Measurements from ENCODE around the gene DAPK1.

The DAPK1 gene

DNA sequence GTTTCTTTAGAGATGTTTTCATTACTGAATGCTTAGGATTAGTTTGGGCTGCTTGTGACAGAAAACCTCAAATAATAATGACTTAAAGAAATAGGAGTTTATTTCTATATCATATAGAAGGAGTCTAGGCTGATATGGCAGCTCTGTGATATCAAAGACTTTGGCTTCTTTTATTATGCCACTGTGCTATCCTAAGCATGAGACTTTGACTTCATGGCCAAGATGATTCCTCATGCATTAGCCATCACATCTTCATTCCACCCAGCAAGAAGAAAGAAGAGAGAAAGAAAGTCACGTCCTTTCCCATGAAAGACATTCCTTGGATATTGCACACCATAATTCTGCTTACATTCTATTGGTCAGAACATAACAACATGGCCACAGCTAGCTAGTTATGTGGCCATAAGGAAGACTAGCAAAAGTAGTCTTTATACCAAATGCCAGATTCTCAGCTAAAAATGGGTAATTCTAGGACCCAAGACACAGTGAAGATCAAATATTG lies 76.2 kb downstream of the DAPK1 start:
- no peak for DNase-seq

DNA sequence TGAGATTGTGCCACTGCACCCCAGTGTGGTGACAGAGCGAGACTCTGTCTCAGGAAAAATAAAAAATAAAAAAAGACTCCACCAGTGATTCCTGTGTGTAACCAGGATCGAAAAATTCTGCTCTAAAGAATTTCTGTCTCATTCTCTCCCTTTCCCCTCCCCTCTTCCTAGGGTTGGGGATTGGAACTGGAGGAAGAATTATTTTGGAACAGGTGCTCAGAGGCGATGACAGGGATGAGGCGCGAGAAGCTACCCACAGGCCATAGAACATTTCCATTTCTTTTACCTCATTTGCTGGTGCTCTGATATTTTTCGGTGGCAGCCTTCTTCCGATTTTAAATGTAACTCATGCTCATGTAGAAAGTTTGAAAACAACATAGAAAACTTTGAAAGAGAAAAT lies 80.1 kb downstream of the DAPK1 start:
- no peak for DNase-seq

DNA sequence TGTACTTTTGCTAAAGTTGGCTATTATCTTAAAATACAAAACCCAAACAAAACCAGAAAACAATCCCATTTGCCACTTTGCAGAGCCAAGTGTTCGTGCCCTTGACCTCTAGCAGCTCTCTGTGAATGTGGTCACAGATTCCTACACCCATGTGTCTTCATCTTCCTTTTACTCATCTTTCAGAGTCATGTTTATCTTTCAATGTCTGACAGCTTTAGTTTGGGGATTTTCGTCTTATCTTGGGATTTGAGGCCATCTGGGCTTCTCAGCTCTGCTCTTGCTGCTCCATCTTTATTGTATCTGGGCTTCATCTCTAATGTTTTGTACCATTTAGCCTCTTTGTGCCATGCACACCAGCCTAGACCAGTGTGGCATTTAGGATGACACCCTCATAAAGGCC lies 81.0 kb downstream of the DAPK1 start:
- DNase-seq = no peak

DNA sequence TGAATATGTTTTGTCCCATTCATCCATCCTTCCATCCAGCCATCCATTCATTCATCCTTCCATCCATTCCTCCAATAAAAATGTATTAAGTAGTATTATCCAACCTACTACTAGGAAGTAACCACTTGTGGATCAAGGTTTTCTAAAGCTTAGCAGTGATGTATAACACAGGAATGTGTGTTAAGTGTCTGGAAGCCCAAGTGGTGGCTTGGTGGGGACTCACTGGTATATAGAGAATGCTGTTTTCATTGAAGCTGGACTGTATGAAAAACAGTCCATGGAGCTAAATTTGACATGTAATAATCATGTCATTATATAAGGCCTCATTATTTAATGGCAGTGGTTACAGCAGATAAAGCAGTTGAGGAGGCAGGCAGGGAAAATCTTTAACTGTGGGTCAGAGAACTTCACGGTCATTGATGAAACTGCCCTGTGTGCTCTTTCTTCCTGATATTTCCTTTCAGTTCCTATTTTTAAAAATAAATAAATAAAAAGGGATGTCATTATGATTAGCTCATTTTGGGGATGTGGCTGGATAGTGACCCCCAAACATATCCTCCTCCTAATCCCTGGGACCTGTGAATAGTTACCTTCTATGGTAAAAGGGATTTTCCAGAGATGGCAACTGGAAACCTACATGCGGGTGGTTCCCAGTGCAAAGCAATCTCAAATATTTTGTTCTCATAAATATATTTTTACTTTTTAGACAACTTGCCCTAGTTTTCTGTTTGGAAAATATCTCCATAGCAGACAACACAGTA lies 82.3 kb downstream of the DAPK1 start:
- DNase-seq = no peak

DNA sequence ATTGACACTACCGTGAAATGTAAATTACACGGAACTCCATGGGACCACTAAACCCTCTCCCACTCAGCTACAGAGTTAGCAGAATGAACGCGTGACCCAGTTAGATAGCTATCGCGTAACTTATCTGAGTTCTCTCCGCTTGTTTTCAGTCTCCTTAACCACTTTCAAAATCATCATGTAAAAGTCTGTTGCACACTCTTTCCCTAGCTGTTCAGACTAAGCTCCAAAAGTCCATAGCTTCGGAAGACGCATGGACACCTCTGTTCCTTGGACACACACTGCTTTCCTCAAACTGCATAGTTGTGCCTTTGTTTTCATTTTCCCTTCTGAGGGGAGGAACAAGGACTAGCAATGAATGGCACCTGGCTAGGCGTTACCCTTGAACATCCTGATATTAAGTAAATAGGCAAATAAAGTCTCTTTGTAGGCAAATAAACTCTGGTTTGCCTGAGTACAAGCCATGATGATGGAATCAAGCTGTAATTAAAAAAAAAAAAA lies 83.3 kb downstream of the DAPK1 start:
- DNase-seq = no peak

DNA sequence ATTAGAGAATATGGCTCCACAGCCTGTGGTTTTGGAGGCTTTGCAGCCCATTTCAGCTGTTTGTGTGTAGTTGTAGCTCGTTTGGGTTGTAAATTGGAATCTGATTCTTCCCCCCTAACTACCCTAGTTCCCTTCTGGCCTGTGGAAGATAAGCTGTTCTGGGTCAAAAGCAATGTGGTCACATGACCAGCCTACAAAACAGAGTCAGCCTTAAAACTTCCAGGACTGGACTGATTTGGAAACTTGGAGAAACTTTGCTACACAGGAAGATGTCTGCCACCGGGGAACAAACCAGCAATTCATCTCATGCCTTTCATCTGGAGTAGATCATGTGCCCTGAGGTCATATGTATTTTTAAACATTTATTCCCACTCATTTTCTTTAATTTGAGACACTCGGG lies 83.8 kb downstream of the DAPK1 start:
- no peak for DNase-seq

DNA sequence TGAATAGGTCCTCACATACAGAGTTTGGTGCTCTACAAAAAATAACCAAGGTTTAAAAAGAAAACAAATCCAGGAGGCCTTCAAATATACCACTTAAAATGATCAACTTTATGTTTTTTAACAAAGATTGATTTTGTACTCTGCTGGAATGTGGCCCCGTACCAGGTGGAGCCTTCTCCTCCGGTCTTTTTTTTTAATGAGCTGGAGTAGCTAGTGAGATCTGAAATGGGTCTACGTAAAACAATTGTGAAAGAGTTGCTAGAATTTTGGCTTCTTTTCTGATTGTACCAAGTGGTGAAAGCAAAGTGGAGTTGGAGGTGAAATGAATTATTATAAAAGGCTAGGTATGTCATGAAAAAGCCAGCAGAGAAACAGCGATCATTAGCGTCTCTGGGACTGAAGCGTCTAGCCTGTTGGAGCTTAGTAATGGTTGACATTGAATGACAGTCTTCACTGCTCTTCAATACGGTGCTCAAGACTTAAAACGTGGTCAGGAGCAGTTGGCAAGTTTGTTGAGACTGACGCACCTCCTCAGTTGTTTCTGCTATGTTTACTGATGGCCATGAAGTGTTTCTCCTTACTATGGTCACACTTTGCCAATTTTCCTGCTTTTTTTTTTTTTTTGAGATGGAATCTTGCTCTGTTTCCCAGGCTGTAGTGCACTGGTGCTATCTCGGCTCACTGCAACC lies 84.4 kb downstream of the DAPK1 start:
- no peak for DNase-seq

DNA sequence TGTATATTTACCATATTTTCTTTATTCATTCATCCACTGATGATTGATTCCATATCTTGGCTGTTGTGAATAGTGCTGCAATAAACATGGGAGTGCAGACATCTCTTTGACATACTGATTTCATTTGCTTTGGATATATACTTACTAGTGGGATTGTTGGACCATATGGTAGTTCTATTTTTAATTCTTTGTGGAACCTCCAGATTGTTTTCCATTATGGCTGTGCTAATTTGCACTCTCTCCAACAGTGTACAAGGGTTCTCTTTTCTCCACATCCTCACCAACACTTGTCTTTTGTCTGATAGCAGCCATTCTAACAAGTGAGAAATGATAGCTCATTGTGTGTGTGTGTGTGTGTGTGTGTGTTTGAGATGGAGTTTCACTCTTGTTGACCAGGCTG lies 86.7 kb downstream of the DAPK1 start:
- DNase-seq = no peak

DNA sequence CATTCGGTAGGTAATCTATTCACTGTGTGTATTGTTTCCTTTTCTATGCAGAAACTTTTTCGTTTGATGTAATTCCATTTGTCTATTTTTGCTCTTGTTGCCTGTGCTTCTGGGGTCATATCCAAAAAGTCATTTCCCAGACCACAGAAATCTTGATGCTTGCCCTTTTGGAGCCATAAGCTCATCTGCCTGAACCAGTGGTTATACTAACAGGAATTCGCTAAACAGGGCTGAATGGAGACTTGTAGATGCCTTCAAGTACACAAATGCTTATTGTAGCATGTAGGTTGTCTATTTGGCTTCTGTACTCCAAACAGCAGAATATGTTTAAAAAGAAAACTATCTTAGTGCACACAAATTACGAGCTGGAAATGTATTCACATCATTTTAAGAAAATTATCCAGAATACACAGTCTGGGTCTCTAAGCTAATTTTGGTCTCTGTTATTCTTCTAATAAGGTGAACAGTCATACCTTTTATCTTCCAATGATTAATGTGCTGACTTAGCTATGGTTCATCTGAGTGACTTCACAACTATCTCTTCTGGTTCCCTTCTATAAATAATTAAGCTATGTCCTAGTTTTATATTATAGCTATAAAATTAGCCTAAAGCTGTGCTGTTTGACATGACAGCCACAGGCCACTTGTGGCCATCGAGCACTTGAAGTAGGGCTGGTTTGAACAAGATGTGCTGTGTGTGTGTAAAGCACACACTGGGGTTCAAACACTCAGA lies 87.6 kb downstream of the DAPK1 start:
- DNase-seq = no peak

DNA sequence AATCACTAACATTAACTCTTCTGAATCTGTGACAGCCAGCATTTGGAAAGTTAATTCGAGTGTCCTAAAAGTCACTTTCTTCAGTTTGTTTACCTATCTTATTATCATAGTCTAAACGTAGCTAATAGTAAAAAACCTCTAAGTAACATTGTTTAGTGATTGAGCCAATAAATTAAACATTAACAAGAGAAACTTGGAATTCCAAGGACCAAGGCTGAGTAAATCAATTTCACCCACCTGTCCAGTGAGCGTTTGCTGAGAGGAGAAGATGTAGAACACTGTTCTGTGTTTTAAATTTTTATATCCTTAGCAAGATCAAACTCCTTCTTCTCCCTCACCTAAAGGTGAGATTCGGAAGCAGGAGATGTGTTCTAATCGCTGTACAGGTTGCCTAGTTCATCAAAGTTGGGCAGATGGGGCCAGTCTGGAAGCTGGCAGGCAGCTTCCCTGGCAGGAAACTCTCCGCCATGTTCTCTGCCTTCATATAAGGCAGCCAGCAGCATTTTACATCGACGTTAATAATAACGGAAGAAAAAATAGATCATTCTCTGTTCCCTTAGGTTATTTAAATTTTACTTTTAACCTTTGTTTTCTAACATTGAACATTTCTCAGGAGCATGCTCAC lies 89.2 kb downstream of the DAPK1 start:
- DNase-seq = no peak

DNA sequence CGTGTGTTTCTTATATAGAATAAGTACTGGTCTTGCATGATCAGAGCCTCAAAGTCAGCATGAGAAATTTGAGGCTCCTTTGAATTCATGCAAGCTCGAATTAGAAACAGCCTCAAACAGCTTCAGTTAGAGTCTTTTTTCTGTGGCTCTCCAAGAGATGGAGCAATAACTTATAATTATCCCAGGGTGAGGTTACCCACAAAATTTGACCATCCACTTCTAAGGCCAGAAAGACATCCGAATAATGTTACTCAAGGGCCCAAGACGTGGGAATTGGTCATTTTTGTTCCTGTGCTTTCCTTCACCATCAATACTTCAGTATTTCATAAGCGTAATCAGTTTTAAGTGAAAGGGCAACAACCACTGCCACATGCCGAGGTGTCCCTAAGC lies 89.7 kb downstream of the DAPK1 start:
- DNase-seq = no peak

DNA sequence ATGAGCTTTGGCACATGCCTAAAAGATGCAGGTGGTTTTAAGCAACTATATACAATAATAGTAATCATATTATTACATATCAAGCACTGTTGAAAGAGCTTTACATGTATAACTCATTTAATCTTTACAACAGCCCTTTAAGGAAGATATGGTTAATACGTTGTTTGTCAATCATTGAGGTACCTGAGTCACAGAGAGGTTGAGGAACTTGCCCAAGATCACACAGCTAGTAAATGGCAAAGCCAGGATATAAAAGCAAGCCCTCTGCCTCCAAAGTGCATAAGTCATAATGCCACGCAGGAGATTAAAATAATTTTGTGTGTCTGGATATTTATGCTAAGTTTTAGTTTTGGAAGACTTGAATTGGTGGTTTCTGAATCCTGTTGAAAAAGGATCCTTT lies 90.2 kb downstream of the DAPK1 start:
- DNase-seq = no peak

DNA sequence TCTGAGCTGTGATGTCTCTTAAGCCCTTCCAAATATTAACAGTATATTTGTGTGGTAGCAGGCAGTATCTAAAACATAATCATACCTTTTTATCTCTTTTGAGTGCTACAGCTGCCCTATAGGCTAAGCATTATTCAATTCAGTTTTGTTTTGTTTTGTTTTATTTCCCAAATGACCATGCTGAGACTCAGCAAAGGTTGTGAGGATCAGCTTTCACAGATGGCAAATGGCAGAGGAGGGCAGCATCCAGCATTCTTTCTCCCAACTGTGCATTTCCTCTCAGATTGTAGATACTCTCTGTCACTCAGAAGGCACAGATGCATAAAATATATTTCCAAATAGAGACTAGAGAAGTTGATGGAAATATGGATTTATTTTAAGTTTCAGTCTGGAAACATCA lies 90.7 kb downstream of the DAPK1 start:
- no peak for DNase-seq

DNA sequence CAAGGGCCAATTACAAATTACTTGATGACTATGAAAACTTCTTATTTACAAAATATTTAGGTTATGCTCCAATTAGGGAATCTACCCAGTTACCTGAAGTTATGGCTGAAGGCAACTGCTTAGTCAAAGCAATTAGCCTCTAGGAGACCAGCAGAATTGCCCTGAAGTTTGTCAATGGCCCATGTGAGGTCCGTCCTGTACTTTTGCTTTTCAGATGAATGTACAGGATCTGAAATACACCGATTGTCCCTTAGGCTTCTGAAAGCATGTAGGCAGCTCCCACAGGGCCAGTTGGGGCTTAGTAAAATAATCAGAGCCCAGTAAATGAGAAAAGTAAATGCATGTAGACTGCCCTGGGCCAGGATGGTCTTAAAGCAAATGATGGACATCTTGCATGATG lies 93.3 kb downstream of the DAPK1 start:
- no peak for DNase-seq

DNA sequence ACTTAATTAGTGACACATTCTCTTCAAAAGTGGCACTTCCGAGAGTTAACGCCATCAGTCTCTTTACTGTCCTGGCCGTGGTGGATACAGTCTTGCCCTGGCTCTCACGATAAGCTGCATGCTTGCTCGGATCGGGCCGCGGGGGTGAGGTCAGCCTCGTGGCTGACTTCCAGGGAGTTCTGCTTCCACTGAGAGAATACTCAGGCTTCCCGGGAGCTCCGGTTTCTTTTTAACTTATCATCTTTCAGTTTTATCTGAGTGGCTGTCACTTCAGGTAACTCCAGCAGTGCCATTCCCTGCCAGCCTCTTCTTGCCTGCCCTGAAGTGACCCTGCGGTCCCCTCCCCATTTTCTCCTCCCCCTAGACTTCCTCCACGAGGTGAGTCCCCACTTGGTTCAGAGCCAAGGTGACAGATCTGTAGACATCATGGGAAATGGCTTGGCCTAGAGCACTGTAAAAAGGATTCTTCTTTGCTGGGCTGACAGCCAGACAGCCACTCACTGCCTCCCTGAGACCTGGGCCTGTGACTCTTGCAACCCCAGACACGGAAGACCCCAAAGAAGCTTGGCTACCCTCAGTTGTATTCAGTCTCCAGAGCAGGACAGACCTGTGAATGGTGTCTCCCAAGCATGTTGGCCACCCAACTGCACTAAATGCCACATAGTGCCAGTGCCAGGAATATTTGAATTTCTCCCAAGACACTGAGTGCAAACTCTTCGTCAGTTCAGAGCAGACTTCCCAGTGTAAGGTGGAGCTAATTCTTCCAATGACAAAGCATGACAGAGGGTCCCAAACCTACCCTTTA lies 95.1 kb downstream of the DAPK1 start:
- no peak for DNase-seq

DNA sequence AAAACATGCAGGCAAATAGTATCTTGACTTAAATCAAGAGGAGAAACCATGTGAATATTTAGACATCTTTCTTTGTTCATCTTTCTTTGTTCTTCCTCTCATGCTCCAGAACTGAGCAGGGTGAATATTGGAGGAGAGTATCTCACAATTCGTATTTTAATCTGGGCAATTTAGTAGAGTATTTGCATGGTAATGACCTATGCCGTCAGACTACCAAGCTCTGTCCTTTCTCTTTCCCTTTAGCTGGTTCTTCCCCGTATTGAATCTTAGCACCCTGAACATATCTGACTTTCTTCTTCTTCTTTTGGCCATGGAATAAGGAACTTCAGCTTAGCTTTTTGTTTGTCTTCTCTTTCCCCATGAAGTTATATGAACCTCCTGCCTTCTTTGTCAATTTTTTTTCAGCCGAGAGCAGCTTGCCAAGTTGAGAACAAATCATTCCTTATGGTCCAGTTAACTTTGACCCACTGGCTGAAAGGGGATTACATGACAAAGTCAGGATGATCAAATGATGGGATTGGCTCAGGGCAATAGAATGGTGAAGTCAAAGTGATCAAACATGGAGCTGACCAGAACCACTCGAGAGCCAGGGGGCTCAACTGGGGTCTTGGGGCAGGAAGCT lies 95.8 kb downstream of the DAPK1 start:
- DNase-seq = no peak

DNA sequence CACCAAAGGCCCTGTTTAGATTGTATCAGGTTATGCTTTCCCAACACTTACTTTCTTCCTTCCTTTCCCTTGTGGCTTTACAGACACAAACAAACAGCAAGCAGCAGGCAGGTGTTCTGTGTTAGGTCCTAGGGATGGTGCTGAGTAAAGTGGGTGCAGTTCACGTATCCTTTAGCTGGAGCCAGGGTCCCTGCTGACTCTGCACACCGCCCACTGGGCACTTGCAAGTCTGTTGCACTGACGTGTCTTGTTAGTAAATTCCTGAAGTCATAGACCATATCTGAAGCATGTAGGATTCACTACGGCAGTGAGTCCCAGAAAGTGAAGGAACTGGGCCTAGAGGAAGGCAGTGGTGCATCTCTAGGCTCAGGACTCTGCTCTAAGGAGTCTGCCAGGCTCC lies 96.5 kb downstream of the DAPK1 start:
- no peak for DNase-seq

DNA sequence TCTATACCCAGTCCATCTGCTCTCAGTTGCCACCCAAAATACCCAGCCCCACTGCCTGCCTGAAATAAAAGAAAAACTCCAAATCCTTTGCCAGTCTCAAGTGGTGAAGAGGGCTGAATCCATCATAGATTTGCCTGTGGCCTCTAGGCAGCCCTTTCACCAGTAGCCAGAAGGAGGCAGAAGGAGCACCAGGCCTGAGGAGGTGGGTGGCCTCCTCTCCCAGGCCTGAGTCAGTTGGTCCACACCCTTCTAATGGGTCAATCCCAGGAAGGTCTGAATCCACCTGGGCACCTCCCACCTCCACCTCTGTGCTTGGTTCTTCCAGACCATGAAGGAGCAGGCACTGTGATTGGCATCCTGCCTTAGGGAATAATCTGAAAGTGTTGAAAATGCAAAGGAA lies 97.0 kb downstream of the DAPK1 start:
- no peak for DNase-seq

DNA sequence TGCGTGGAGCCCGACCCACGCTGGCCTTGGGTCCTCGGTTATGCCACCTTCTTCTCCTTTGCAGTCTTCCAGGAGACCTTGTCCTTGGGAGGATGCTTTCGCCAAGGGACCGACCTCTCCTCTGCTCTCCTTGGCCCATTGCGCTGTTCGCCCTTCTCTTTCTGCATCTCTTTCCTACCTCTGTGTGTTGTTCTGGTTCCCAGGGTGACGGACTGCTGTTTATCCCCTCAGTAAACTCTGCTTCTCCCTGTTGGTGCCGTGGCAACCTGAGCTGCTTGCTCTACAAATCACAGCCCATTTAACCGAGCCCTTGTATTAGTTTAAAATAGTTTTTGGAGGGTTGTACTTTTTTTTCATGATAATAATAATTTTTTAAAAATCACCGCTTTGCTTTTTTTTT lies 97.9 kb downstream of the DAPK1 start:
- no peak for DNase-seq

DNA sequence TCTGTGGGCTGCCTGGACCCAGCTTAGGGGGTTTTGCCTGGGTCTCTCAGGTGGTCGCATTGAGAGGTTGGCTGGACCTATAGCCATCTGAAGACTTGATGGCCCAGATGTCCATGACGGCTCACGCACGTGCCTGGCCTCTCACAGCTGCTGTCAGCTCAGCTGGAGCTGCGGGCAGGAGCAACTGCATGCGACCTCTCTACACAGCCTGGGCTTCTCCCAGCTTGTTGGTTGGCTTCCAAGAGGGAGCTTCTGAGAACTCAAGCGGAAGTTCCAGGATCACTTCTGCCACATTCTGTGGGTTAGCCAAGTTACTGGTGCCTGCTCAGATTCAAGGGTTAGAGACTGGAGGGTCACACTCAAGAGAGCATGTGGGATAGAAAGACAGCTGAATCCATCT lies 99.2 kb downstream of the DAPK1 start:
- no peak for DNase-seq

DNA sequence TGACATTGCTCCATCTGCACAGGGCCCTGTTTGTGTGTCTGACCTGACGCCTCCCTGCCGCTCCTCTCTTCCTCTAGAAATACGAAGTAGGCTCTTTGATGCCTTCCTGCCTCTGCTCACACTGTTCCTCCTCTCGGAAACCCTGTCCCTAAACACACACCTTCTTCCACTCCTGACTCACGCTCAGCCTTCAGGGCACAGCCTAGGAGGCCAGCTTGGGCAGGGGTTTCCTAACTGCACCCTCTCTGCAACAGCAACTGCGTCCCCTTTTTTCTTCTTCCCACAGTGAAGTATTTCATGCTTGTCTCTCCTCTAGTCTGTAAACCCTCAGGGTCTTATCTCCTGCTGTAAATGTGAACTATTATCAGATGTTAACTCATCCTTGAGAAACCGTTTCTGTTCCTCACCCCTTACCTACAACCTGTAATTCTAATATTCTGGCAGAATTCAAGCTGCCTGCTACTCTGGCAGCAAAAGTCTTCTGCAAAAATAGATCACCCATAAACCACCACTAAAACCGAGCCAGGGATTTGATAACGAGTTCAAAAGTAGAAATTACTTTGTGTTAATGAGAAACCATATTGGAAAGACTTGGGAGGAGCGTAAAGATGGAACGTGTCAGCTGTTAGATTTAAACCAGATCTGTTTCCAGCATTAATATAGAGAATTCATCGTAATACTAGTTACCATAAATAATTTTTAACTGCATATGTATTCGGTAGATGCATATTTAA lies 100.2 kb downstream of the DAPK1 start:
- no peak for DNase-seq

Measured in NCI-H1436 treated with DMSO at 0.1 percent for 48 hours (cell line).